H1 (cell line): ENCODE measurements around the gene JPH2. TPM values are rescaled to one million over a fixed set of nuclear protein-coding genes. Genes with fewer than 3 reads are reported as not detected.

ENCODE experiments used
- CHD2 ChIP-seq: IDR thresholded peaks from 2 replicates; pipeline ENCODE4 v1.6.1; 2012; ENCODE audit warnings: low read length, improper control_type of control experiment
- HDAC2 ChIP-seq, 2 experiments: fragments of 300-600 bp in 1 of 2; sonication (generic) in 1 of 2; IDR thresholded peaks; 2 replicates each; pipeline ENCODE4 v1.6.1; 2011 to 2012; ENCODE audit warnings: low read depth in 2 of 2, low read length in 2 of 2, mild to moderate bottlenecking in 2 of 2, moderate library complexity in 2 of 2, borderline replicate concordance in 1 of 2, inconsistent platforms in 1 of 2
- polyA plus RNA-seq, 7 experiments: library from polyadenylated mRNA; depleted of rRNA in 3 of 7; stranded (reverse) in 5 of 7; unstranded in 2 of 7; fragments of >200 nt in 5 of 7; fragments of 200-250 nt in 2 of 7; gene quantifications; 1 replicate in 5 of 7; 2 replicates in 1 of 7; 4 replicates in 1 of 7; pipeline versions ENCODE4 v1.2.1 to v1.2.3, GENCODE V29; 2011 to 2013; ENCODE audit warnings: missing spikeins in 2 of 7, mixed read lengths in 2 of 7
- total RNA-seq: library from RNA; stranded (reverse); fragmentation: NEBNext Ultra II Directional; extraction: Animal tissue kit (Norgen Biotek cat#: 25700); gene quantifications from 2 replicates; pipeline ENCODE4 v1.2.1, GENCODE V29; 2021
- TF ChIP-seq, protein P1 (sequence below): IDR thresholded peaks from 2 replicates; pipeline ENCODE4 v1.6.1; 2012; ENCODE audit warnings: inconsistent platforms

JPH2 gene
- total and polyA plus RNA-seq, 2 of the 8 experiments (the other 6 are each of a cell fraction or from before 2014, with no cell fraction given): 0.59 to 1.3 TPM

DNA sequence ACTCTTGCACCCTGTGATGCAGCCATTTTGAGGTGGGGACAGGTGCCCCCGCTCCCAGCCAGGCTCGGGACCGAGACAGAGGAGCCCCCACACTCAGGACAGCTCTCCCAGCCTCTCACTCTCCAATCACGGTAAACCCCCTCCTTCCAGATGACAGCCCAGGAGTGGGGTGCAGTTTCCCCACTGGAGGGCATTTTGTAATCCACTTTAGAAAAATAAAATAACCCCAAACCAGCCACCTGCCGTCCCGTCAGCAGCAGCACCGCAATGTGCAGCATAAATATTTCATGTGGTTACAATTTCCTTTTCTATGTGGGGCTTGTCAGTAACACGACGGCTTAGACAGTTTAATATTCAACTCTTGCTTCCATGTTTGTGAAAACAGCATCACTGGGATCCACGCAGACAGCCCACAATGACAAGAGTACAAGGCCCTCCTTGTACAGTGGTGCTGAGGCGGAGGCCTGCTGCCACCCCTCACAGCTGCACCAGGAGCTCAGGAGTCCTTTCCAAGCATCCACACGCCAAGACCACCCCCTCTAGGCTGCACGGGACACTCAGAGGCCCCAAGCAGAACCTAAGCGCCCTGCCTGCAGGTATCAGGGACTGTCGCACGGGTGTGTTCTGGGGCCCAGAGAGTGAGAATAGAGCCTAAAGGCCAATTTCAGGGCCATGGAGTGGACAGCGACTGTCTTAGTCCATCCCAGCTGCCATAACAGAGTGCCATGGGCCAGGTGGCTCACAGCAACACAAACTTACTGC is 116.7 kb downstream of the JPH2 start (continued):
- TF ChIP-seq HDAC2 (IDR thresholded peaks at IDR 0.05; ENCODE audit: borderline replicate concordance in 1 of 2, low read depth in 2 of 2, low read length in 2 of 2) (no peak), CHD2 (no peak)
- TF ChIP-seq, protein P1, sequence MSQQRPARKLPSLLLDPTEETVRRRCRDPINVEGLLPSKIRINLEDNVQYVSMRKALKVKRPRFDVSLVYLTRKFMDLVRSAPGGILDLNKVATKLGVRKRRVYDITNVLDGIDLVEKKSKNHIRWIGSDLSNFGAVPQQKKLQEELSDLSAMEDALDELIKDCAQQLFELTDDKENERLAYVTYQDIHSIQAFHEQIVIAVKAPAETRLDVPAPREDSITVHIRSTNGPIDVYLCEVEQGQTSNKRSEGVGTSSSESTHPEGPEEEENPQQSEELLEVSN: no peak
